Tibial nerve (tissue), 4 donors: ENCODE measurements around the gene CAMTA1. TPM values are rescaled to one million over a fixed set of nuclear protein-coding genes. Genes with fewer than 3 reads are reported as not detected.

Experiments used
- DNase-seq, 2 donors: peaks; one replicate each; pipeline ENCODE4 v3.0.0-alpha.2; 2019; ENCODE audit warnings: low spot score in 2 of 2
- H3K27ac ChIP-seq, 4 donors: fragments of 200-600 bp; sonication (generic) in 3 of 4; one replicate each; pipeline ENCODE4 v1.5.1; 2017 to 2019; ENCODE audit warnings: mild to moderate bottlenecking in 1 of 4
- H3K27me3 ChIP-seq, 2 donors: fragments of 200-600 bp; sonication (generic) in 1 of 2; one replicate each; pipeline versions ENCODE4 v1.5.1 to v1.6.0; 2017 to 2019
- H3K36me3 ChIP-seq, 3 donors: fragments of 200-600 bp; sonication (generic); one replicate each; pipeline ENCODE4 v1.5.1; 2018 to 2019
- H3K4me1 ChIP-seq, 4 donors: fragments of 200-600 bp; sonication (generic) in 3 of 4; one replicate each; pipeline ENCODE4 v1.5.1; 2017 to 2019
- H3K4me3 ChIP-seq, 4 donors: fragments of 200-600 bp; sonication (generic) in 3 of 4; one replicate each; pipeline ENCODE4 v1.5.1; 2017 to 2019; ENCODE audit warnings: mild to moderate bottlenecking in 1 of 4, moderate library complexity in 1 of 4
- H3K9me3 ChIP-seq, 4 donors: fragments of 200-600 bp; sonication (generic) in 3 of 4; one replicate each; pipeline ENCODE4 v1.5.1; 2017 to 2019
- EP300 ChIP-seq, 2 donors: sonication (generic); formaldehyde crosslinking; IDR thresholded peaks; one replicate each; pipeline ENCODE4 v1.6.1; 2017; ENCODE audit warnings: antibody characterized with exemption in 2 of 2, mild to moderate bottlenecking in 1 of 2
- POLR2A ChIP-seq, 2 donors: fragments of 450-650 bp; IDR thresholded peaks; one replicate each; pipeline ENCODE4 v1.6.1; 2017; ENCODE audit warnings: antibody characterized with exemption in 2 of 2, mild to moderate bottlenecking in 2 of 2, moderate library complexity in 2 of 2
- WGBS, 2 donors: methylation state at CpG; one replicate each; pipeline ENCODE4 v1.1.5; 2018; 5-methylcytosine and 5-hydroxymethylcytosine counted together
- total RNA-seq, 4 donors: library from RNA; depleted of rRNA; stranded (reverse); fragments of >200 nt; gene quantifications; one replicate each; pipeline ENCODE4 v1.1.0, GENCODE V29; 2016
- TF ChIP-seq, protein P1 (sequence below), 5 experiments: fragments of 200-600 bp in 3 of 5; fragments of 450-650 bp in 2 of 5; sonication (generic) in 3 of 5; IDR thresholded peaks; one replicate each; pipeline ENCODE4 v1.5.1; 2016 to 2019; ENCODE audit warnings: antibody characterized with exemption in 5 of 5, mild to moderate bottlenecking in 3 of 5, moderate library complexity in 2 of 5

The CAMTA1 gene
- total RNA-seq, 4 donors from 2014 or later: 41.8 to 104 (median 87.2) TPM

DNA sequence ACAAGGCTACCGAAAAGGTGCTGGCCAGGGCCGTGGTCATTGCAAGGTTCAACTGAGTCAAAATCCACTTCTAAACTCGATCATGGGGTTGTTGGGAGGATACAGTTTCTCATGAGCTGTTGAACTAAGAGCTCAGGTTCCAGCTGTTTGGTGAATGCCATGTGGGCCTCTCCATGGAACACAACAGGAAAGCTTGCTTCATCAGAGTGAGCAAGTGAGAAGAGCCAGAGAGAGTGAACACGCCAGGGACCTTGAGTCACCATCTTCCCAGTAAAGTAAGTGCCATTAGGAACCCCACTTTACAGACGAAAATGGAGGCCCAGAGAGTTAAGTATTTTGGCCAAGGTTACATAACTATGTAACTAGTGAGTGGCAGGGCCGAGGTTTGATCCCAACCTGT, 510.7 kb downstream of the CAMTA1 start:
- Histone ChIP-seq H3K4me1 (peaks cover 0 to 41% (median 6%) of the 10 kb centered on the region in 4 donors), H3K27me3 (no peaks in the 10 kb centered on the region), H3K27ac (no peak overlapping the region), H3K4me3 (no peak overlapping the region), H3K36me3 (no peaks in the 10 kb centered on the region), H3K9me3 (peaks cover 0 to 17% (median 0%) of the 10 kb centered on the region in 4 donors)
- 92 to 94% methylated on average over 6 of the region's 6 CpGs for WGBS, 2 donors
- TF ChIP-seq POLR2A (IDR thresholded peaks at IDR 0.05): no peak
- TF ChIP-seq, protein P1, sequence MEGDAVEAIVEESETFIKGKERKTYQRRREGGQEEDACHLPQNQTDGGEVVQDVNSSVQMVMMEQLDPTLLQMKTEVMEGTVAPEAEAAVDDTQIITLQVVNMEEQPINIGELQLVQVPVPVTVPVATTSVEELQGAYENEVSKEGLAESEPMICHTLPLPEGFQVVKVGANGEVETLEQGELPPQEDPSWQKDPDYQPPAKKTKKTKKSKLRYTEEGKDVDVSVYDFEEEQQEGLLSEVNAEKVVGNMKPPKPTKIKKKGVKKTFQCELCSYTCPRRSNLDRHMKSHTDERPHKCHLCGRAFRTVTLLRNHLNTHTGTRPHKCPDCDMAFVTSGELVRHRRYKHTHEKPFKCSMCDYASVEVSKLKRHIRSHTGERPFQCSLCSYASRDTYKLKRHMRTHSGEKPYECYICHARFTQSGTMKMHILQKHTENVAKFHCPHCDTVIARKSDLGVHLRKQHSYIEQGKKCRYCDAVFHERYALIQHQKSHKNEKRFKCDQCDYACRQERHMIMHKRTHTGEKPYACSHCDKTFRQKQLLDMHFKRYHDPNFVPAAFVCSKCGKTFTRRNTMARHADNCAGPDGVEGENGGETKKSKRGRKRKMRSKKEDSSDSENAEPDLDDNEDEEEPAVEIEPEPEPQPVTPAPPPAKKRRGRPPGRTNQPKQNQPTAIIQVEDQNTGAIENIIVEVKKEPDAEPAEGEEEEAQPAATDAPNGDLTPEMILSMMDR (IDR thresholded peaks at IDR 0.05): no peak
- DNase-seq: no peak

DNA sequence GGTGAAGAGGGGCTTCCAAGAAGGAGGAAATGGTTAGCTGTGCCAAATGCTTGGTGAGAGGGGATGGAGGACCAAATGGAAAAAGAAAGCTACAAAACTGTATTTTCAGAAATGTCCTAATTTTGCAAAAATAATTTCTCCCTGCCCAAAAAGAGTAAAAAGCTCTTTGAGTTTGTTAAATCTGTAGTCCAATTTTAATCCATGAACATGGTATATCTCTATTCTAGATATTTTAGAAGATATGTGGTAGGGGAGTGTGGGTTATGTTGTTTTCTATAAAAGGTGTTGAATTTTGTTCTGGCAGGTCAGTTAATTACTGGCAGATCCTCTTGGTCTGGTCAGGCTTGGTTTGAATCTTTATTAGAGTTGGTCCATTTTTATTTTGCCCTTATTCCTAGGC, 511.7 kb downstream of the CAMTA1 start:
- H3K27me3 ChIP-seq: no peaks in the 10 kb centered on the region
- no peaks in the 10 kb centered on the region for H3K36me3 ChIP-seq
- peaks cover 0 to 17% (median 0%) of the 10 kb centered on the region in 4 donors for H3K9me3 ChIP-seq
- TF ChIP-seq, protein P1 (IDR thresholded peaks at IDR 0.05): no peak
- TF ChIP-seq POLR2A (IDR thresholded peaks at IDR 0.05) (no peak), EP300 (IDR thresholded peaks at IDR 0.05) (no peak)
- peaks cover 0 to 34% (median 5%) of the 10 kb centered on the region in 4 donors for H3K4me1 ChIP-seq
- no peak for DNase-seq
- no peak overlapping the region for H3K4me3 ChIP-seq
- no peak overlapping the region for H3K27ac ChIP-seq

DNA sequence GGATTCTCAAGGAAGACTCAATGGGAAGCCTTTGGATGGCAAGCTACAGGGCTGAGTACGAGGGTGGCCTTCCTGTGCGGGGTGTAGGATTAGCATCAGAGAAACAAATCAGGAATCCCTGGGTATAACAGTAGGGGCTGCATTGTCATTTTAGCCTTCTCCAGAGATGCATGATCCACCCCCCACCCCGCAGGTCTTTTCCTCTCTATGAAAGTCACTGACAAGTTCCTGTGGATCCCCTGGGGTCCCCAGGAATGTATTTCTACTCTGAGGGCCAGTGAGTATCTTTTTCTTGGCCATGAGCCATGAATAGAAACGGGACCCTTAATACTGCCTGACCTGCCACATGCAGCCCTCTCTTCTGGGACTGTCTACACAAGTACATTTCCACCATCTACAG, 512.9 kb downstream of the CAMTA1 start:
- peak overlapping the region in 1 of 4 donors; percentile 81 for H3K27ac ChIP-seq
- WGBS, 2 donors: 58 to 63% methylated on average over 4 of the region's 4 CpGs
- no peaks in the 10 kb centered on the region for H3K27me3 ChIP-seq
- H3K4me3 ChIP-seq: no peak overlapping the region
- no peak for DNase-seq
- H3K9me3 ChIP-seq: peaks cover 0 to 17% (median 0%) of the 10 kb centered on the region in 4 donors
- no peaks in the 10 kb centered on the region for H3K36me3 ChIP-seq
- peaks cover 0 to 24% (median 5%) of the 10 kb centered on the region in 4 donors for H3K4me1 ChIP-seq
- TF ChIP-seq EP300 (IDR thresholded peaks at IDR 0.05) (no peak), POLR2A (IDR thresholded peaks at IDR 0.05) (no peak)
- TF ChIP-seq, protein P1 (IDR thresholded peaks at IDR 0.05): no peak

DNA sequence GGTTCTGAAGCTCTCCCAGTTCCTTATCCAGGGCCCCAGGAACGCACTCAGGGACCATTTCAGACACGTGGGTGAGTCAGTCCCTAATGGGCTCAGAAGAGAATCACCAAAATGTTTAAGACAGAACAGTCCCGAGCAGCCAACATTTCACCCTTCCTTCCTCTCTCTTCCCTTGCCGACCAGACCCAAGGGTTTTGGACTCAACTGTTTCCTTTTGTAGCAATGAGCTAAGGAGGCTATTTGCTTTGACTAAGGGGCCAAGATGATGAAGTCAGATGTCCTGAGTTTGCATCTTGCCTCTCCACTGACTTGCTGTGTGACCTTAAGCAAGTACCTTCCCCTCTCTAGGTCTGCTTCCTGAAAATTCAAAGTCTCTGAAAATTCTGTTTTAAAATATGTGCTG, 513.5 kb downstream of the CAMTA1 start:
- Histone ChIP-seq H3K4me1 (peaks cover 0 to 24% (median 5%) of the 10 kb centered on the region in 4 donors), H3K27ac (peak overlapping the region in 3 of 4 donors; percentile 59 to 81 (median 63)), H3K9me3 (peaks cover 0 to 17% (median 0%) of the 10 kb centered on the region in 4 donors), H3K36me3 (no peaks in the 10 kb centered on the region), H3K4me3 (no peak overlapping the region), H3K27me3 (no peaks in the 10 kb centered on the region)
- 16 to 25% methylated on average over 4 of the region's 4 CpGs for WGBS, 2 donors
- TF ChIP-seq POLR2A (IDR thresholded peaks at IDR 0.05): no peak
- no peak for TF ChIP-seq EP300 (IDR thresholded peaks at IDR 0.05)
- TF ChIP-seq, protein P1 (IDR thresholded peaks at IDR 0.05): no peak
- no peak for DNase-seq

DNA sequence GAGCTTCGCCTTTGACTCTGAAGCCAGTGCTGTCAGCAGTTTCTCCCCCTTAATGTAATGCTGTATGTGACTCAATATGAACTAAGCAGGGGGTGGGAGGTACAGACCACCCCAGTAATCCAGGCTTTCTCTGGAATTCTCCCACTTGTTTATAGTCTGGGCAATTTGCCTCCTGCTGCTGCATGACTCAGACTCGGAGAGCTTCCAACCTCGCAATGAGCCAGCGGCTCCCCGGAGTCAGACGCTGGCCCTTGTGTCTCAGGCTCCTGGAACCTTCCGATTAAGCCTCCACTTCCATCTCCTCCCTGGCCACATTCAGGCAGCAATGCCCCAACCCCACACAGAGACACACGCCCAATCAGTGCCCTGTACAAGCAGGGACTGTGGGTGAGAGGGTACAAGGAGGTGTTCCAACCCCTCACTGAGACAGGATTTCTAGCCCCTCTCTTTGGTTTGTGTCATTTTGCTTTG, 514.1 kb downstream of the CAMTA1 start:
- Histone ChIP-seq H3K27me3 (no peaks in the 10 kb centered on the region), H3K4me1 (peaks cover 0 to 24% (median 5%) of the 10 kb centered on the region in 4 donors), H3K9me3 (peaks cover 0 to 17% (median 0%) of the 10 kb centered on the region in 4 donors), H3K4me3 (no peak overlapping the region), H3K36me3 (no peaks in the 10 kb centered on the region), H3K27ac (peak overlapping the region; percentile 19 to 81 (median 61))
- 7 to 13% methylated on average over 8 of the region's 8 CpGs for WGBS, 2 donors
- peak; percentile 25 to 37 for DNase-seq
- peak in 1 of 2 donors; percentile 42 for TF ChIP-seq EP300 (IDR thresholded peaks at IDR 0.05)
- TF ChIP-seq POLR2A (IDR thresholded peaks at IDR 0.05): no peak
- TF ChIP-seq, protein P1 (IDR thresholded peaks at IDR 0.05): no peak
